Cardiac fibroblast (primary cell): Measurements from ENCODE around the gene HEPN1.

Source experiments
- DNase-seq, 2 donors: peaks; one replicate each; pipeline versions ENCODE4 v3.0.0 to v3.0.0-alpha.2; 2010; ENCODE audit warnings: low read depth in 2 of 2
- H3K4me3 ChIP-seq, 2 donors: replicated peaks in 1 of 2; 1 replicate in 1 of 2; 2 replicates in 1 of 2; pipeline ENCODE4 v1.5.1; 2011; ENCODE audit warnings: low read depth in 2 of 2, low read length in 2 of 2, mild to moderate bottlenecking in 2 of 2, moderate library complexity in 1 of 2
- CTCF ChIP-seq: IDR thresholded peaks from one replicate; pipeline ENCODE4 v1.5.1; 2011; ENCODE audit warnings: low read depth, mild to moderate bottlenecking, low read length, inconsistent platforms

HEPN1 gene

GRCh38 chr11:124878759-124879492, 40.1 kb upstream of the HEPN1 start:
- no peak for TF ChIP-seq CTCF
- no peak overlapping the region for H3K4me3 ChIP-seq
- DNase-seq = no peak

- TF ChIP-seq CTCF = no peak
- H3K4me3 ChIP-seq = no peak overlapping the region
- no peak for DNase-seq
These were observed 39.4 kb upstream of the HEPN1 start for GRCh38 chr11:124879493-124880289.

GRCh38 chr11:124880290-124880611, 38.8 kb upstream of the HEPN1 start:
- H3K4me3 ChIP-seq = no peak overlapping the region
- no peak for TF ChIP-seq CTCF

GRCh38 chr11:124880958-124881357, 38.1 kb upstream of the HEPN1 start:
- H3K4me3 ChIP-seq = no peak overlapping the region
- DNase-seq = no peak
- no peak for TF ChIP-seq CTCF

More at GRCh38 chr11:124880290-124880611, 38.8 kb upstream of the HEPN1 start:
- no peak for DNase-seq

- TF ChIP-seq CTCF = no peak
- H3K4me3 ChIP-seq = no peak overlapping the region
- peak in 1 of 2 donors; percentile 44 for DNase-seq
These were observed 36.5 kb upstream of the HEPN1 start for GRCh38 chr11:124882339-124883071.

- no peak overlapping the region for H3K4me3 ChIP-seq
- no peak for TF ChIP-seq CTCF
- DNase-seq = no peak
These were observed 34.7 kb upstream of the HEPN1 start for GRCh38 chr11:124884340-124884739.
